Measurements from ENCODE around the gene SLFN12. TPM values are rescaled to one million over a fixed set of nuclear protein-coding genes. Genes with fewer than 3 reads are reported as not detected.
"Not testable (repeated sequence)": the region's sequence is repeated elsewhere in the genome, so short reads cannot be mapped to it uniquely, and the experiment has no call there.

Gene SLFN12
- total RNA-seq (2014; rRNA removed; shearing (Covaris generic)), result 11.0 and 13.9 TPM in 2 replicates

GRCh38 chr17:35432176-35433074 lies at the start of gene SLFN12:
Gene SLFN12, minus strand, starts transcription at chr17:35432500. Its CDS starts 9,472 bp downstream, at chr17:35423028.
- peak; percentile 93 for DNase-seq (ENCODE audit: low read depth)

GRCh38 chr17:35479271-35479670 lies 47.0 kb upstream of the SLFN12 start:
- no peak for DNase-seq (ENCODE audit: low read depth)

GRCh38 chr17:35477248-35477647 lies 44.9 kb upstream of the SLFN12 start:
- no peak for DNase-seq (ENCODE audit: low read depth)

GRCh38 chr17:35476283-35476820 lies 44.1 kb upstream of the SLFN12 start:
- DNase-seq (ENCODE audit: low read depth), result no peak

- no peak for DNase-seq (ENCODE audit: low read depth)
Measured at GRCh38 chr17:35468475-35468874, 36.2 kb upstream of the SLFN12 start.

- DNase-seq (ENCODE audit: low read depth), result no peak
Measured at GRCh38 chr17:35467824-35468223, 35.5 kb upstream of the SLFN12 start.

GRCh38 chr17:35460354-35460851 lies 28.1 kb upstream of the SLFN12 start:
- DNase-seq (ENCODE audit: low read depth), result no peak

GRCh38 chr17:35454035-35454434 lies 21.7 kb upstream of the SLFN12 start:
- DNase-seq (ENCODE audit: low read depth), result not testable (repeated sequence)

- DNase-seq (ENCODE audit: low read depth), result no peak
Measured at GRCh38 chr17:35453171-35453570, 20.9 kb upstream of the SLFN12 start.

GRCh38 chr17:35449371-35449931 lies 17.2 kb upstream of the SLFN12 start:
- no peak for DNase-seq (ENCODE audit: low read depth)

GRCh38 chr17:35448899-35449227 lies 16.6 kb upstream of the SLFN12 start:
- DNase-seq (ENCODE audit: low read depth), result no peak

- DNase-seq (ENCODE audit: low read depth), result peak; percentile 70
Measured at GRCh38 chr17:35448214-35448898, 16.1 kb upstream of the SLFN12 start, which contains the start of gene SLFN13. Gene SLFN13, minus strand, starts transcription at chr17:35448766. Its CDS starts 3,086 bp downstream, at chr17:35445680.

GRCh38 chr17:35447499-35447898 lies 15.2 kb upstream of the SLFN12 start:
- no peak for DNase-seq (ENCODE audit: low read depth)

- no peak for DNase-seq (ENCODE audit: low read depth)
Measured at GRCh38 chr17:35438433-35438832, 6.1 kb upstream of the SLFN12 start.

GRCh38 chr17:35433075-35433894 lies 985 bp upstream of the SLFN12 start:
- DNase-seq (ENCODE audit: low read depth), result peak; percentile 98

GRCh38 chr17:35429702-35430101 lies 2.6 kb downstream of the SLFN12 start:
- DNase-seq (ENCODE audit: low read depth), result no peak

- DNase-seq (ENCODE audit: low read depth), result no peak
Measured at GRCh38 chr17:35428229-35428628, 4.1 kb downstream of the SLFN12 start.

- DNase-seq (ENCODE audit: low read depth), result peak; percentile 9
Measured at GRCh38 chr17:35423761-35424160, 8.5 kb downstream of the SLFN12 start.

GRCh38 chr17:35421069-35421468 lies 11.2 kb downstream of the SLFN12 start:
- not testable (repeated sequence) for DNase-seq (ENCODE audit: low read depth)

- no peak for DNase-seq (ENCODE audit: low read depth)
Measured at GRCh38 chr17:35416659-35417058, 15.6 kb downstream of the SLFN12 start.

- not testable (repeated sequence) for DNase-seq (ENCODE audit: low read depth)
Measured at GRCh38 chr17:35414707-35415106, 17.6 kb downstream of the SLFN12 start.
